GM10266 (cell line): ENCODE results near the gene ENGASE.

Experiments used
- DNase-seq: peaks from one replicate; pipeline ENCODE4 v3.0.0; 2012; ENCODE audit errors: extremely low spot score
- CTCF ChIP-seq: IDR thresholded peaks from 2 replicates; pipeline ENCODE4 v1.5.1; 2012; ENCODE audit warnings: mild to moderate bottlenecking, low read depth; ENCODE audit not compliant: control insufficient read depth, insufficient read depth; ENCODE audit errors: missing control alignments

ENGASE gene

DNA sequence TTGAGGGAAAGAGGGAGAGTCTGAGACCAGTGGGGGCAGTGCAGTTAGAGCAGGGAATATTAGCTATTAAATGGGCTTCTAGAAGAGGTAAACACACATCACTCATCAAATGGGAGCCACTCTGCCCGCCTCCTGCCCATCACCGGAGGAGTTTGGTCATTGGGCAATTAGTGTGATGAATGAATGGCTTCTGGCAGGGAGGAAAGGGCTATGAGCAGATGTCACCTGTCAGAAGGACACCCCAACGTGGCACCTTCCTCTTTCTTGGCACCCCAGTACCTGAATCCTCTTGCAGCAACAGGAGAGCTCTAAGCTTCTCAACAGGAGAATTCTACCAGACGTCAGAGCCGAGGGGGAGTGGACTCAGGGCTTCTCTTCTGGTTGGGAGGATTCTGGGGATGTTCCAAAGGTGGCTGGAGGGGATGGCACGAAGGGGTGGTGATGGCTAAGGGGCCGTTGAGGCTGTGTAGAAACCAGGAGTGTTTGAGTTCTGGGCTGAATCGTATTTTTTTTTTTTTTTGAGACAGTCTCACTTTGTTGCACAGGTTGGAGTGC lies 39.6 kb upstream of the ENGASE start:
- peak; percentile 4 for DNase-seq
- no peak for TF ChIP-seq CTCF

- no peak for TF ChIP-seq CTCF
- peak; percentile 5 for DNase-seq
Observed at GRCh38 chr17:79035686-79036085, 38.9 kb upstream of the ENGASE start.

GRCh38 chr17:79036181-79036580 lies 38.4 kb upstream of the ENGASE start:
- DNase-seq = no peak
- TF ChIP-seq CTCF = no peak

DNA sequence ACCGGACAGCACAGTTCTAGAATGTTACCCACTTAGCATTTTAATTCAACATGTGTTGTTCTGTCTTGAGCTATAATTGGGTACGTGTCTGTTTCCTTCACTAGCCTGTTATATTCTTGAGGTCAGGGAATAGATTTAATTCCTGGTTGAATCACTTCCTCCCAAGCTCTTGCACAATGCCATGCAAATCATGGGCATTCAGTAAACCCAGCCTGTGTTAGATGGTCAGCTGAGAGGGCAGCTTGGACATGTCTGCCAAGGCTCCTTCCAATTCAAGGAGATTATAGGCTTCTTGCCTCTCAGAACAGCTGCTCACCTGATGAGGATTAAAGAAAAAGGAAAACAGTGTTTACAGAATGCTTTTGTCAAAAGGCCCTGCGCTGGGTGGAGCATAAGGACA lies 38.0 kb upstream of the ENGASE start:
- DNase-seq = peak; percentile 2
- TF ChIP-seq CTCF = no peak

- no peak for TF ChIP-seq CTCF
- peak; percentile 68 for DNase-seq
Observed at GRCh38 chr17:79038545-79039135, 36.0 kb upstream of the ENGASE start.

GRCh38 chr17:79039171-79039570 lies 35.5 kb upstream of the ENGASE start:
- TF ChIP-seq CTCF = no peak
- no peak for DNase-seq

DNA sequence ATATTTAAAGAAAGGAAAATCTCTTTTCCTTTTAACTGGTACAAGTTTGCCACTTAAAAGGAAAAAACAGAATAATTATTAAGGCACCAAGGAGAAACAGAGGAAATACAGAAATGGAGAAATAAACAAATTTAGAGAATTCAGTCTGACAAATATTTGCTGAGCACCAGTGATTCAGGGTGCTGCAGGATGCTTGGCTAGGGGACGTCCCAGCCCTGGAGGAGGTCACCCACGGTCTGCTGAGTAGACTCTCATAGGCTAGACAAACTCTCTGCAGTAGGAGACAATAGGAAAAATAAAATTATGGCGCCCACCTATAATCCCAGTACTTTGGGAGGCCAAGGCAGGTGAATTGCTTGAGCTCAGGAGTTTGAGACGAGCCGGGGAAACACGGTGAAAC lies 34.7 kb upstream of the ENGASE start:
- no peak for DNase-seq
- no peak for TF ChIP-seq CTCF
